NCI-H2227 (cell line): ENCODE results near the gene CCL7.
"Not testable (repeated sequence)": the region's sequence is repeated elsewhere in the genome, so short reads cannot be mapped to it uniquely, and the experiment has no call there.

Source experiments
- DNase-seq: peaks from one replicate; lab custom pipeline; 2025; ENCODE audit not compliant: unreplicated experiment; lab: John Stamatoyannopoulos, UW

Gene CCL7

DNA sequence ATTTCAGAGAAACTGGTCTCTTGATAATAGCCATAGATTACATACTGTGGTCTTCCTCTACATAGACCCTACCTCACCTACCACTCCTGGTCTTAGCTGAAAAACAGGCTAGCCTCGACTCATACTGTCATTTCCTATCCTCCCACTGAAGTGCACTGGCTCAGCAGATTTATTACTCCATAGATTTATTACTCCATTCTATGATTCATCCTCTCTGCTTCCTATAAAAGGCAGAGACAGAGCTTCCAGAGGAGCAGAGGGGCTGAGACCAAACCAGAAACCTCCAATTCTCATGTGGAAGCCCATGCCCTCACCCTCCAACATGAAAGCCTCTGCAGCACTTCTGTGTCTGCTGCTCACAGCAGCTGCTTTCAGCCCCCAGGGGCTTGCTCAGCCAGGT, at the start of gene CCL7:
Gene CCL7, plus strand, starts transcription at position 253 of the 400 bp plus-strand sequence. Its CDS starts 70 bp downstream, at position 323.
- no peak for DNase-seq

- DNase-seq, result no peak
These were observed 49.1 kb upstream of the CCL7 start for GRCh38 chr17:34220752-34221395.

- DNase-seq, result no peak
These were observed 48.6 kb upstream of the CCL7 start for GRCh38 chr17:34221411-34221810.

- DNase-seq, result no peak
These were observed 47.1 kb upstream of the CCL7 start for GRCh38 chr17:34222722-34223497.

- no peak for DNase-seq
These were observed 45.0 kb upstream of the CCL7 start for GRCh38 chr17:34225046-34225445.

- no peak for DNase-seq
These were observed 43.8 kb upstream of the CCL7 start for GRCh38 chr17:34226011-34226743.

GRCh38 chr17:34226744-34227034, 43.3 kb upstream of the CCL7 start:
- DNase-seq, result no peak

GRCh38 chr17:34227293-34227692, 42.7 kb upstream of the CCL7 start:
- not testable (repeated sequence) for DNase-seq

DNA sequence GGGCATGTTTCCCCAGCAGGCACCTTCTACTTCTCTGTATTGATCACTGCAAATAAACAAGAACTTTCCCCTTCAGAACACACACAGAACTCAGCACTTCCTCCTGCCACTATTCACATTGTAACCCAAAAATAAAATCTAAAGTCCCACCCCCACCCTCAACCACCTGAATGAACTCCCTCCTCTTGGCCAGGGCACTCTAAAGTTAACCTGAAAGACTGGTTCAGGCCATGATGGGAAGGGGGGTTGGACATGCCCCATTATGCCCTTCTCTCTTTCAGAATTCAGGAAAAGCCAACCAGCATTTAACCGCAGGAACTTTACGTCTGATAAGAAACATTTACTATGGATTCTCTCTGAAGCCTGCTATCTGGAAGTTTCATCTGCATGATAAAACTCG, 42.3 kb upstream of the CCL7 start:
- no peak for DNase-seq

- DNase-seq, result no peak
These were observed 41.2 kb upstream of the CCL7 start for GRCh38 chr17:34228781-34229180.

DNA sequence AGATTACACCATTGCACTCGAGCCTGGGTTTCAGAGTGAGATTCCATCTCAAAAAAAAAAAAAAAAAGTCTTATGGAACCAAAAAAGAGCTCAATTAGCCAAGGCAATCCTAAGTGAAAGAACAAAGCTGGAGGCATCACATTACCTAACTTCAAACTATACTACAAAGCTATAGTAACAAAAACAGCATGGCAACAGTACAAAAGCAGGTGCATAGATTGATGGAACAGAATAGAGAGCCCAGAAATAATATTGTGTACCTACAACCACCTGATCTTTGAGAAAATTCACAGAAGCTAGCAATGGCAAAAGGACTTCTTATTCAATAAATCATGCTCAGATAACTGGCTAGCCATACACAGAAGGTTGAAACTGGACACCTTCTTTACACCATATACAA, 39.7 kb upstream of the CCL7 start:
- DNase-seq, result no peak

DNA sequence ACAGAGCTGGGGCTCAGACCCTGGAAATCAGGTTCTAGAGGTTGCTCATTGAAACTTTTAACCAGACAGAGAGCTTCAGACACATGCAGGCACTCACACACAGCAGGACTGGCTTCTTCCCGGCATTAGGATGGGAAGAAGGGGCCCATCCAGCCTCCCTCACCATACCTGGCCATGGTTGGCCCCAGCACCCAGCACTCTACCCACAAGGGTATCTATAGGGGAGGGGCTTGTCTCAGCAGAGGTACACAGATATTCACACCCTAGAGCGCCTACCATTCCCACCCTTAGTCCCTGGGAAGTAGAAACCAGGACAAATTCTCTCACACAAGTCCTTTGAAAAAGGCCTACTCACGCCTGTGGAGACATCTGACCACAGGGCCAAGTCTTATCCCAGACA, 35.4 kb upstream of the CCL7 start:
- no peak for DNase-seq

- DNase-seq, result no peak
These were observed 34.5 kb upstream of the CCL7 start for GRCh38 chr17:34235389-34236028.

GRCh38 chr17:34236281-34236892, 33.6 kb upstream of the CCL7 start:
- no peak for DNase-seq

- DNase-seq, result no peak
These were observed 32.6 kb upstream of the CCL7 start for GRCh38 chr17:34237458-34237857.

- no peak for DNase-seq
These were observed 29.0 kb upstream of the CCL7 start for GRCh38 chr17:34241062-34241461.

DNA sequence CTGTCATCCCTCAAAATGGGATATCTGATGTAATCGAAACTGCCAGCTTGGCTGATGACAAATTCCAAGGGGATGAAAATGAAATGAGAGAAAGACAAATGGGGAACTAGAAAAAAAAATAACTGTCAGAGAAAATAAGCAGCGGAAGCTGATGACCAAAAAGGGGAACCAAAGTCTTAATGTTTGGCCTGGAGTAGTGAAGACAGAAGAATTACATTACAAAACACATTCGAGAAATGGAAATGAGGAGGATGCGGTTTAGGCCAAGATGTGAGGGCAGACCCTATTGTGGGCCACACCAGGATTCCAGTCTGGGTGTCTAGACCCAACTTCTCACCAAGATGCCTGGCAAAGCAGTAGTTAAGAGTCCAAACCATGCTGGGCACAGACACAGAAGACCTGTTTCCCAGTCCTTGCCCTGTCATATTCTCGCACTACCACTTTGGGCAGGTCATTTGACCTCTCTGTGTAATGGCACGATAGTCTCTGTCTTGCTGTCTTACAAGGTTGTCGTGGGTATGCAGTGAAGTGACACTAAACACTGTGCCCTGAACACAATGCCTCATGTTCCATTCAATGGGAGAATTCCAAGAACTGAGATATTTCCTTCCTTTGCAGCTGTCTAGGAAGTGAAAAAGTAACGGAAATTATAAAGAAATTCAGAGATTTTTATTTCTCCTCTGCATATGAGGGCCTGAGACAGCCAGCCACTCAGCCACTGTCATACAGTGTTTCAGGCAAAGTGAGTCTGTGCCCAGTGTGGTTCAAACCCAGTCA, 27.2 kb upstream of the CCL7 start:
- DNase-seq, result no peak

- no peak for DNase-seq
These were observed 26.4 kb upstream of the CCL7 start for GRCh38 chr17:34243364-34244320.

DNA sequence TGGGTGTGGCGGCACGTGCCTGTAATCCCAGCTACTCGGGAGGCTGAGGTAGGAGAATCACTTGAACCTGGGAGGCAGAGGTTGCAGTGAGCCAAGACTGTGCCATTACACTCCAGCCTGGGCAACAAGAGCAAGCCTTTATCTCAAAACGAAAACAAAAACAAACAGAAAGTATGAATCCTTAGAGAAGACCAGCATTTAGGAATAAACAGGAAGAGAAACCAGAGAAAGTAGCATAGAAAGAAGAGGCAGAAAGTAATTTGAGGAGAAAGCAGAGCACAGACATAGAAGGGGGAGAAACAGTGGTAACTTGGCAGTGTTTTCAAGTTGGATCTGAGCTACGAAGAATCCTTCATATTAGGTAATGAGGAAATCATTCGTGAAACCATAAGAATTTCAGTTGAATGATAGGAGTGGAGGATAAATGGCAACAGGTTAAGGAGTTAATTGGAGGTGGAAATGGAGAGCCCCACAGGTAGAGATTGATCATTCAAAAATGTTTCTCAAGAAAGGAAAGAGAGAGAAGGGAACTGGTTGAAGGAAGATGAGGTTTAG, 24.6 kb upstream of the CCL7 start:
- DNase-seq, result no peak
